Right lobe of liver (tissue), 6 donors: Measurements from ENCODE around the gene KANSL1. TPM values are rescaled to one million over a fixed set of nuclear protein-coding genes. Genes with fewer than 3 reads are reported as not detected.

Source experiments
- ATAC-seq, 4 donors: fragments of 200-7000 bp; cut with Tn5 transposase; one replicate each; pipeline ENCODE4 v1.9.1; 2020; ENCODE audit warnings: mild to moderate bottlenecking in 4 of 4, moderate library complexity in 4 of 4
- DNase-seq, 3 donors: peaks; one replicate each; pipeline ENCODE4 v3.0.0-alpha.2; 2020
- H3K27ac ChIP-seq, 3 donors: fragments of 200-600 bp; one replicate each; pipeline ENCODE4 v1.8.0; 2022
- H3K27me3 ChIP-seq, 2 donors: fragments of 200-600 bp; one replicate each; pipeline ENCODE4 v1.8.0; 2022
- H3K36me3 ChIP-seq, 4 donors: fragments of 200-600 bp; sonication (generic) in 1 of 4; one replicate each; pipeline versions ENCODE4 v1.5.1 to v1.8.0; 2017 to 2022; ENCODE audit warnings: control low read depth in 1 of 4
- H3K4me1 ChIP-seq, 4 donors: fragments of 200-600 bp; sonication (generic) in 1 of 4; one replicate each; pipeline versions ENCODE4 v1.5.1 to v1.8.0; 2017 to 2022; ENCODE audit warnings: control low read depth in 1 of 4
- H3K4me3 ChIP-seq, 3 donors: fragments of 200-600 bp; one replicate each; pipeline ENCODE4 v1.8.0; 2022
- H3K9me3 ChIP-seq, 4 donors: fragments of 200-600 bp; sonication (generic) in 1 of 4; one replicate each; pipeline versions ENCODE4 v1.5.1 to v1.8.0; 2017 to 2022; ENCODE audit warnings: control low read depth in 1 of 4
- POLR2A ChIP-seq: fragments of 450-650 bp; IDR thresholded peaks from one replicate; pipeline ENCODE4 v1.6.1; 2017; ENCODE audit warnings: antibody characterized with exemption, mild to moderate bottlenecking
- WGBS: methylation state at CpG from one replicate; pipeline ENCODE4 v1.1.6; 2018; ENCODE audit warnings: low coverage, low lambda C conversion rate; ENCODE audit not compliant: insufficient coverage; ENCODE audit errors: missing lambda C conversion rate; 5-methylcytosine and 5-hydroxymethylcytosine counted together
- intact Hi-C, 2 donors: fragments of 100-400 bp; cut with DNase I; formaldehyde crosslinking; loops; one replicate each; pipeline versions ENCODE4 v1.11.2 to v1.14.1; 2022
- total RNA-seq, 6 experiments: library from RNA; depleted of rRNA in 2 of 6; stranded (reverse); fragments of >200 nt in 2 of 6; fragmentation: NEBNext Ultra II Directional in 3 of 6; extraction: Animal tissue kit (Norgen Biotek cat#: 25700) in 3 of 6; gene quantifications; one replicate each; pipeline versions ENCODE4 v1.1.0 to v1.2.4, GENCODE V29; 2016 to 2023
- TF ChIP-seq, protein P1 (sequence below), 4 donors: fragments of 200-600 bp in 3 of 4; fragments of 450-650 bp in 1 of 4; IDR thresholded peaks; one replicate each; pipeline versions ENCODE4 v1.5.1 to v1.8.0; 2016 to 2022; ENCODE audit warnings: antibody characterized with exemption in 4 of 4, mild to moderate bottlenecking in 2 of 4
- donor health status: DM: no; HTN: yes; CAD: no.
- donor health status: DM: no; HTN: no; CAD: no.
- donor health status: DM: no; HTN: no; CAD: no.
- donor health status: DM: no; HTN: yes; CAD: no.
- donor health status: DM: no; HTN: yes; CAD: no.

KANSL1 gene
- total RNA-seq, 6 experiments from 2014 or later: 23.1 to 29.5 (median 25.9) TPM

- H3K9me3 ChIP-seq: no peaks in the 10 kb centered on the region
- intact Hi-C loops: loop anchor here in 1 of 2 donors (10.0 kb wide), 1 partner anchor 77 kb away; no protein-coding TSS in a partner anchor
- ATAC-seq: no peak
Measured at GRCh38 chr17:46197530-46197929, 4.3 kb upstream of the KANSL1 start.

DNA sequence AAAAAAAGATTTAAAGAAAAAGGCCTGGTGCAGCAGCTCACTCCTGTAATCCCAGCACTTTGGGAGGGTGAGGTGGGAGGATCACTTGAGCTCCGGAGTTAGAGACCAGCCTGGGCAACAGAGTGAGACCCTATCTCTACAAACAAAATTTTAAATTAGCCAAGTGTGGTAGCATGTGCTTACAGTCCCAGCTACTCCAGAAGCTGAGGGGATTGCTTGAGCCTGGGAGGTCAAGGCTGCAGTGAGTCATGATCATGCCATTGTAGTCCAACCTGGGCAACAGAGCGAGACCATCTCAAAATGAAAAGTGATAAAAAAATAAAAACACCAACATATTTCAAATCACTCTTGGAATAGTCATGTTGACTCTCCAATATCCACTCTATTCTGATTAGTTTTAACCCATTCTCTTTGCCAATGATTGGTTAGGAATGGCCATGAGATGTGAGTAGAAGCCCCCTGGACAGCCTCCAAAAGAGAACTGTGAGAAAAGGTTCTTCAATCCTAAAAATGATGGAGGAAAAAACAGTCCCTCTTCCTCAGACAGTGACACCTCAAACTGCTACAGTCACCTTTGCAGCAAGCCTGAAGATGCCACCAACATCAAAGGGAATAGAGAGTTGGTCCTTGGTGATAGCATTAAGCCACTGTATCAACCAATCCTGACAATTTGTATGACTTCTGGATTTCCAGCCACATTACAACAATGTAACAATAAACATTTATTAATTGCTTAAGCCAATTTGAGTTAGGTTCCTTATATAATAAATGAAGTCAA, 2.9 kb upstream of the KANSL1 start:
- TF ChIP-seq POLR2A: no peak
- TF ChIP-seq, protein P1, sequence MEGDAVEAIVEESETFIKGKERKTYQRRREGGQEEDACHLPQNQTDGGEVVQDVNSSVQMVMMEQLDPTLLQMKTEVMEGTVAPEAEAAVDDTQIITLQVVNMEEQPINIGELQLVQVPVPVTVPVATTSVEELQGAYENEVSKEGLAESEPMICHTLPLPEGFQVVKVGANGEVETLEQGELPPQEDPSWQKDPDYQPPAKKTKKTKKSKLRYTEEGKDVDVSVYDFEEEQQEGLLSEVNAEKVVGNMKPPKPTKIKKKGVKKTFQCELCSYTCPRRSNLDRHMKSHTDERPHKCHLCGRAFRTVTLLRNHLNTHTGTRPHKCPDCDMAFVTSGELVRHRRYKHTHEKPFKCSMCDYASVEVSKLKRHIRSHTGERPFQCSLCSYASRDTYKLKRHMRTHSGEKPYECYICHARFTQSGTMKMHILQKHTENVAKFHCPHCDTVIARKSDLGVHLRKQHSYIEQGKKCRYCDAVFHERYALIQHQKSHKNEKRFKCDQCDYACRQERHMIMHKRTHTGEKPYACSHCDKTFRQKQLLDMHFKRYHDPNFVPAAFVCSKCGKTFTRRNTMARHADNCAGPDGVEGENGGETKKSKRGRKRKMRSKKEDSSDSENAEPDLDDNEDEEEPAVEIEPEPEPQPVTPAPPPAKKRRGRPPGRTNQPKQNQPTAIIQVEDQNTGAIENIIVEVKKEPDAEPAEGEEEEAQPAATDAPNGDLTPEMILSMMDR (IDR thresholded peaks at IDR 0.05): no peak
- 80% methylated on average over 1 of the region's 2 CpGs for WGBS
- peaks cover 0 to 16% (median 0%) of the 10 kb centered on the region in 4 donors for H3K4me1 ChIP-seq
- H3K27ac ChIP-seq: no peak overlapping the region
- ATAC-seq (no peak), DNase-seq (no peak)
- H3K27me3 ChIP-seq: no peaks in the 10 kb centered on the region
- H3K36me3 ChIP-seq: no peaks in the 10 kb centered on the region
- no peak overlapping the region for H3K4me3 ChIP-seq
- no peaks in the 10 kb centered on the region for H3K9me3 ChIP-seq
- intact Hi-C loops: loop anchor here in 1 of 2 donors (10.0 kb wide), 1 partner anchor 79 kb away; no protein-coding TSS in a partner anchor

More at GRCh38 chr17:46197530-46197929, 4.3 kb upstream of the KANSL1 start:
- H3K27ac ChIP-seq: no peak overlapping the region
- H3K4me1 ChIP-seq: peaks cover 0 to 21% (median 0%) of the 10 kb centered on the region in 4 donors
- no peaks in the 10 kb centered on the region for H3K27me3 ChIP-seq
- no peak overlapping the region for H3K4me3 ChIP-seq
- DNase-seq: no peak
- 89% methylated on average over 6 of the region's 6 CpGs for WGBS
- no peaks in the 10 kb centered on the region for H3K36me3 ChIP-seq
- TF ChIP-seq POLR2A: no peak
- TF ChIP-seq, protein P1 (IDR thresholded peaks at IDR 0.05): no peak

GRCh38 chr17:46195217-46195855, 2.1 kb upstream of the KANSL1 start:
- no peak overlapping the region for H3K4me3 ChIP-seq
- ATAC-seq (no peak), DNase-seq (no peak)
- H3K27ac ChIP-seq: peak overlapping the region in 2 of 3 donors; percentile 95 to 99
- H3K4me1 ChIP-seq: peaks cover 0 to 24% (median 0%) of the 10 kb centered on the region in 4 donors
- TF ChIP-seq, protein P1 (IDR thresholded peaks at IDR 0.05): no peak
- TF ChIP-seq POLR2A: no peak
- no peaks in the 10 kb centered on the region for H3K27me3 ChIP-seq
- 57% methylated on average over 5 of the region's 5 CpGs for WGBS
- H3K36me3 ChIP-seq: no peaks in the 10 kb centered on the region
- intact Hi-C loops: loop anchor here in 1 of 2 donors (10.0 kb wide), 1 partner anchor 79 kb away; no protein-coding TSS in a partner anchor
- no peaks in the 10 kb centered on the region for H3K9me3 ChIP-seq

- DNase-seq: no peak
- 20% methylated on average over 9 of the region's 9 CpGs for WGBS
Measured at GRCh38 chr17:46194393-46195216, 1.4 kb upstream of the KANSL1 start.

More at GRCh38 chr17:46194393-46195216, 1.4 kb upstream of the KANSL1 start:
- TF ChIP-seq, protein P1 (IDR thresholded peaks at IDR 0.05): peak; percentile 53 to 78 (median 62)
- TF ChIP-seq POLR2A: no peak
- Histone ChIP-seq H3K4me3 (peak overlapping the region; percentile 81 to 90 (median 83)), H3K4me1 (peaks cover 0 to 31% (median 0%) of the 10 kb centered on the region in 4 donors), H3K9me3 (no peaks in the 10 kb centered on the region), H3K36me3 (no peaks in the 10 kb centered on the region), H3K27me3 (no peaks in the 10 kb centered on the region), H3K27ac (peak overlapping the region; percentile 95 to 99 (median 99))
- intact Hi-C loops: loop anchor here (5.0 to 10.0 kb wide), 2 partner anchors 80 to 147 kb away; no protein-coding TSS in a partner anchor
- no peak for ATAC-seq
